T-helper 2 cell (primary cell): ENCODE results near the gene RNF112.
"Not testable (repeated sequence)": the region's sequence is repeated elsewhere in the genome, so short reads cannot be mapped to it uniquely, and the experiment has no call there.

Experiments
- DNase-seq, 5 experiments: peaks; one replicate each; pipeline versions ENCODE4 v3.0.0 to v3.0.0-alpha.2; 2012 to 2022

The RNF112 gene

DNA sequence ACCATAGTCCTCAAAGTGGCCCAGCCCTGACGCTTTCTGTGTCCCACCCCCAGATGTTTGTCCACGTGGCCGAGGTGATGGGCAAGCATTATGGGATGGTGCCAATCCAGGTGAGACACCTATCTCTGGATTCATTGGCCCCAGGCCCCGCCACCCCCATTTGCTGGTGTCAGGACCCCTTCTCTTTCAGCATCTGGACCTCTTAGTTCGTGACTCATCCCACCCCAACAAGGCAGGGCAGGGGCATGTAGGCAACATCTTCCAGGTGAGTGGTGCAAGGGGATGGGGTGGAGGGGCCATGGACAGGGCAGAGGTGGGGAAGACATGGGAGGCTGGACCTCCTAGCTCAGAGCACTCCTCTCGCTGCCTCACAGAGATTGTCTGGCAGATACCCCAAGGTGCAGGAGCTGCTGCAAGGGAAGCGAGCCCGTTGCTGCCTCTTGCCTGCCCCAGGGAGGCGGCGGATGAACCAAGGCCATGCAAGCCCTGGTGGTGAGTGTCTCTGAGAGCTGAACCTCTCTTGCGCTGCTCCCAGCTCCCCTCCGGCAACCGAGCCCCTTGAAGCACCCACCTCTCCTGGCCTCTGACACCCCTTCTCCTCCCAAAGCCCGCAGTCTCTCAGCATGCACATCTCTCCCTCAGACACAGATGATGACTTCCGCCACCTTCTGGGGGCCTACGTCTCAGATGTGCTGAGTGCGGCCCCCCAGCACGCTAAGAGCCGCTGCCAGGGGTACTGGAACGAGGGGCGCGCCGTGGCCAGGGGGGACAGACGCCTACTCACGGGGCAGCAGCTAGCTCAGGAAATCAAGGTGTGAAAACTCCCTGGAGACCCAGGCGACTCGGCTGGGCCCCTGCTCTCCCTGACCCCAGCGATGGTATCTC is 3.6 kb downstream of the RNF112 start:
- no peak for DNase-seq

DNA sequence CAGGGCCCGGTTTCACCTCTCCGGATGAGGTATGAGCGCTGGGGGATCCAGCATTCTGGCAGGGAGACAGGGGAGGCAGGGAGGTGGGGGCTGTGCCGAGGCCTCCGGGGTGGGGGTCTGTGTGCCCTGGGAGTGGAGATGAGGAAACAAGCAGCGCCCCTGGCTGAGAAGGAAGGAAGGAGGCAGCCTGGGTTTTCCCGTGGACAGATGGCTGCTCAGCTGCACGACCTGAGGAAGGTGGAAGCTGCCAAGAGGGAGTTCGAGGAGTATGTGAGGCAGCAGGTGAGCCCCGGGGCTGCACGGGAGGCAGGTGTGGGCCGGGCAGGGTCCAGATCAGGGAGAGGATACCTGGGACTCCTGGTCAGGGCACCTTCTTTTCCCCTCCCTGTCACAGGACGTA is 4.3 kb downstream of the RNF112 start:
- DNase-seq, result no peak

DNA sequence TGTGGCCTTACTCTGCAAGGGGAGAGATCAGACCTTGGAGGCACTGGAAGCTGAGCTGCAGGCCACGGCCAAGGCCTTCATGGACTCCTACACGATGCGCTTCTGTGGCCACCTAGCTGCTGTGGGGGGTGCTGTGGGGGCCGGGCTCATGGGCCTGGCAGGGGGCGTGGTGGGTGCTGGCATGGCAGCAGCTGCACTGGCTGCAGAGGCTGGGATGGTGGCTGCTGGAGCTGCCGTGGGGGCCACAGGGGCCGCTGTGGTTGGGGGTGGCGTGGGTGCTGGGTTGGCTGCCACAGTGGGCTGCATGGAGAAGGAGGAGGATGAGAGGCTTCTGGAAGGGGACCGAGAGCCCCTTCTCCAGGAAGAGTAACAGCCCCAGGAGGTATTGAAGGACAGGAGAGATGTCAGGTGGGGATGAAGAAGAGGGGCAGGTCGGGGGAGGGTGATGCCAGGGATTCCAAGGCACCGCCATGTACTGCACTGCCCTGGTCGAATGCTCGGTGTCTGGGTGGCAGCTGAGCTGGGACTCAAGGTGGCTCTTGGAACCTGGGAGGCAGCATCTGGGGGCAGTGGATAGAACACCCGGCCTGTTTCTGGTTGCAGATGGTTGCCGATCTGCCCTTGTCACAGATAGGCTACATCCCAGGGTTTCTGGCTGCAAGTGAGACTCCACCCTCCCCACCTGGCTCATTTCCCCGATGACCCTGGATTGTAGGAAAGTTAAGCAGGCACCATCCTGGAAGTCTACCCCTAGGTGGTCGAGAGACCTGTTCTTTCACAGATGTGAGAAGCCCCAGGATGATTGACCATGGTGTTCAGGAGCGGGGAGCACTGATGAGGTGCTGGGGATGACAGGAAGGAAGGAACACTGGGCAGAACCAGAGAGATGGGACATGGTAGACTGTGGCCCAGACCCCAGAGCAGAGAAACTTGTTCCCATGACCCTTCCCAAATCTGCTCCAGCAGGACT is 5.1 kb downstream of the RNF112 start:
- DNase-seq, result no peak

DNA sequence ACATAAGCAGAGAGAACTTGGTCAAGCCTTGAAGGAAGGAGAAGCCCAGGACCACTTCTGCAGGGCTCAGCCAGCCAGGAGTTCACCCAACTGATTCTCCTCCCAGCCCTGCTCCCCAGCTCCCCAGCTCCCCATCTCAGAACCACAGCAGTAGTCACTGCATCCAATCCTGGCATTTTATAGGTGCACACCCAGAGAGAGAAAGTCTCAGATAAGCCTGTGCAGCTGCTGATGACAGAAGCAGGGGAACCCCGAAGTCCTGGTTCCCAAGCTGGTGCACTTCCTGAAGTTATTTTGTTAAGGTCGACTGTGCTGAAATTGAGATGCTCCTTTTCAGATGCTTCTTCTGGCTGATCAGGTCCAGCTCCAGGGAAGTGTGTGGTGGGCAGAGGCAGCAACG is 6.6 kb downstream of the RNF112 start:
- no peak for DNase-seq

DNA sequence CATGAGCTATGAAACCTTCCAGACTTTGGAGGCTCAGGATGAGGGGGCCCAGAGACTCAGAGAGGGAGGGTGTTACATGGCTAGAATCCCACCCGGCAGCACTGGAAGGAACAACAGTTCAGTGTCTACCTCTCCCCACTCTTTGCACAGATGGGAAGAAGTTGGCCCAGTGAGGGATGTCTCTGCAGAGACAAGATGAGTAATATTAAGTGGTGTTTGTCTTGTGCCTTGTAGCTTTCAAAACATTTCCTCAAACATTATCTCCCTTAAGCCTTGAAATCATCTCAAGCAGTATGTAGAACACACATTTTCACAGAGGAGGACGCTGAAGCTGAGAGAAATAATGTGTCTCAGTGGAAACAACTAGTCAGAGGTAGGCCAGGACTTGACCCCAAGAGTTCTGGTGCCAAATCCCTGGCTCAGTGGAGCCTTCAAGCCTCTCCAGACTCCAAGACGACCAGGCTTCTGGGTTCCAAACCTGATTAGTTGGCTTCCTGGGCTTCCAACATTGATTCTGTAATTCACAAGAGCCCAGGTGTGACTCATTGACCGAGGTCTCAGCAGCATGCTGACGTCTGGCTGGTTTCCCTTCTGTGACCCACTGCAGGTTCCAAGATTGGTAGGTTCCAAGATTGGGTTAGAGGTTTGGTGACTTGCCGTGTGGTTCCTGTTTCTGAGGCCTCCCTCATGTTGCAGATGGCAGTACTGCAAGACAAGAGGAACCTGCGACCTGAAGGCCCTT is 7.4 kb downstream of the RNF112 start:
- DNase-seq, result peak in 1 of 5 experiments; percentile 12

DNA sequence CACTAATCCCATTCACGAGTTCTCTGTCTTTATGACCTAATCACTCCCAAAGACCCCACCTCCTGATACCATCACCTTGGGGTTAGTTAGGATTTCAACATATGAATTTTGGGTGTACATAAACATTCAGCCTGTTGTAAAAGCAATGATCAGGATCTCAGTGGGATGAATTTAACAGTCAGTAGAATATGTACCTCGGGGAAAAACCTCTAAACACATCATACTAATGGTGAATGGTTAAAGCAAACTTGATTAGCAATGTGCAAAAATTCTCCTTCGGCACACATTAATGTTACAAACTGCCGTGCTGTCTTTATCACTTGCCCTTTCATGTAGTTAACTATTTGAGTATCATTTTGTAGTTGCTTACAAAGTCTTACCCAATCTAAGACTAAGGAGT is 10.2 kb downstream of the RNF112 start:
- DNase-seq, result no peak

DNA sequence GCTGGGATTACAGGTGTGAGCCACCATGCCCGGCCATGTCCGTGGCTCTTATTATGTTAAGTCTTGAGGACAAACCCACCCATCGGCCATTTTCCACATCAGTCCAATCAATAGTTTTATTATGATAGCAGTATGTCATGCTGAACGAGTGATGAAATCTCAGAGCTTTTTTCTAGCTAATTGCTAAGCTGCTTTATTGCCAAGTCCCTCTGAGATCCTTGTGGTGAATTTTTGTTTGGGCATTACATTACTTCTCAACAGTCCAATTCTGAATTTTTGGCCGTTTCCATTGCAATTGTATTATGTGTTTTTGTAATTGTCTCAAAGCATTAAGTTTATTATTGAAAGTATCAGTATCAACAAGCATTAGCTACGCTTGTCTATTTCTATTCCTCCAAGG is 10.9 kb downstream of the RNF112 start:
- DNase-seq, result no peak

DNA sequence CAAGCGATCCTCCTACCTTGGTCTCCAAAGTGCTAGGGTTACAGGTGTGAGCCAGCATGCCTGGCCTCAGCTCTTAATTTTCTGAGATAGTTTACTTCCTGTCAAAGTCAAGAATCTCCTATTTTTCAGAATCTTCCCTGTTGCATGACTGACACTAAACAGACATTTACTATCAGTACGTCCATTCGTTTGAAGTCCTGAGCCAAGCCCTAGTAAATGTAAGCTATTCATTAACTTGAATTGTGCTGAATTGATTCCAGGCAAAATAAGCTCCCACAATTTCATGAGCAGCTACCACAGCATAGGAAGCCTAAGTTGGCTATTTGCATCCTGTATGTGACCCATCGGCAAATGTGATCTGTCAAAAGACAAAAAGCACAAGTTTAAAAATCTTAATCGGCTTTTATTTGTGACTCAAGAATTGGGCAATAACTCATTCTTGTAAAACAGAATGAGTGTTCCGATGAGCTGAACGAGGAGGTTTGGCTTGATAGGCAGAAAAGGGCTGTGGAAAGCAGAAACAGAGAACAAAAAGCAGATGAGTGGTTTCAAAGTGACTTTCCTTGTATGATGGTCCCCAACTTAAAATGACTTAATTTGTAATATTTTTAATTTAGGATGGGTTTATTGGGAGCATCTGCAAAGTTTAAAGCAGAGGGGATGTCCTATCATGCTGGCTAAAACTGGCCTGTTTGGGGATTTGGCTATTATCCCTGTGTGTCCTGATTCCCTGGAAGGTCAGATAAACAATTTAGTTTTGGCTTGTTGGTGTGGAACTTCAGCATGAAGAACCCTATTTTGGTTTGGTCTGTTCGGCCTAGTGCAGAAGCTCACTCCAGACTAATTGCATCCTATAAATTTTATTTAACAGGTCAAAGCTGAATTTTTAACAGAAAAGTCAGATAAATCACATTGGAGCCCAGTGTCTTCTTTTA is 14.2 kb downstream of the RNF112 start:
- DNase-seq, result no peak

DNA sequence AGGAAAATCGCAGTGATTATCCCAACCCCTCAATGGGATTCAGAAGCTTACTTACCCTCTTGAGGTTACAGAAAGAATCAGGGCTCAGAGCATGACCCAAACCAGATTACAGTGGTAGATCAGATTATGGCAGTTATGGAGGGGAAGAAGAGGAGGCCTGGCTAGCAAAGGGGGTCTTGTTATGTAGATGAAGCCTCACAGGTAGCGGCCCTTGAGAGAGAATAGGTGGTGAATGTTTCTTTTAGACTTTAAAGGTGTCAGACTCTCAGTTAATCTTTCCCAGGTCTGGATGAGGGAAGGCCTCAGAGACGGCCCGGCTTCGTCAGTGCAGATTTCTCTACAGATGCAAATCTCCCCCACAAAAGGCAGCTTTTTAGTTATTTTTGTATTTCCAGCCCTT is 15.6 kb downstream of the RNF112 start:
- no peak for DNase-seq

DNA sequence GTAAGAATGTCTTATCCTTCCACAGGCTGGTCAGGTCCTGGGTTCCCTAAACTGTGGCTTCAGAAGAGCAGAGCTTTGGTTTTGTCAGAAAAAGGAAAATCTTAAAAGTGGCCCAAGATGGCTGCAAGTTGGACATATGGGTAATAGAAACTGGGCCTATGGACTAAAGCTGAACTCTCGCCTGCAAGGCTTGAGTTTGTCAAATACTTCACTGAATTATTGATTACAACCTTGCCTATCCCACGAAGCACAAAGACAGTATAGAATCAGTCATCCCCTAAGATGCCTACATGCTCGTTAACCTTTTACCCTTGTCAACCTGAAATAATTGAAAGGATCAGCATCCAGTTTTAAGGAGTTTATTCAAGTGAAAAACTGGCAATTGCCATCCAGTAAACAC is 20.7 kb downstream of the RNF112 start:
- no peak for DNase-seq

DNA sequence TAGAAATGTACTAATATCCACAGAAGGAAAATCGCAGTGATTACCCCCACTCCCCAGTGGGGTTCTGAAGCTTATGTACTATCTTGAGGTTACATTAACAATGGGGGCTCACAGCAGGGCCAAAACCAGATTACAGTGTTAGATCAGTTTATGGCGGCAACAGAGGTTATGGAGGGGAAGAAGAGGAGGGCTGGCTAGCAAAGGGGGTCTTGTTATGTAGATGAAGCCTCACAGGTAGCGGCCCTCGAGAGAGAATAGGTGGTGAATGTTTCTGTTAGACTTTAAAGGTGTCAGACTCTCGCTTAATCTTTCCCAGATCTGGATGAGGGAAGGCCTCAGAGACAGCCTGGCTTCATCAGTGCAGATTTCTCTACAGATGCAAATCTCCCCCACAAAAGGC is 22.2 kb downstream of the RNF112 start:
- no peak for DNase-seq

DNA sequence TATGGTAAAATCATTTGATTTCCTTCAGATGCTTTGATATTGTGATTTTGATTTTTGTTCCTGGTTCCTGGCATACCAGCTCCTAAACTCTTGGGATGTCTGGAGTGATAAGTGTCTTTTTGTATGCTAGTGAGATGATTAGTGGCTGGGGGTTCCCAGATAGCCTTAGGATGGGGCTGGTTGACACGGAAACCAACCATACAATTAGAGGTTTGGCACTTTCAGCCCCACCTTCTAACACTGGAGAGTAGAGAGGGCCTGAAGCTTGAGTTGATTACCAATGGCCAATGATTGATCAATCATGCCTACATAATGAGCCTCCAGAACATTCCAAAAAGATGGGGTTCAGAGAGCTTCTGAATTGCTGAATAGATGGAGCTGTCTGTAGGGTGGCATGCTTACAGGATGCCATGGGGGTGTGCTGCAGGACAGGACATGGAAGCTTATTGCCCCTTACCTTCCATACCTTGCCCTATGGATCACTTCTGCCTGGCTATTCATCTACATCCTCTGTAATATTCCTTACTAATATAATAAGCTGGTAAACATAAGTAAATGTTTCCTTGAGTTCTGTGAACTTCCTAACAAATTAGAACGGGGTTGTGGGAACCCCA is 22.8 kb downstream of the RNF112 start:
- DNase-seq, result no peak

DNA sequence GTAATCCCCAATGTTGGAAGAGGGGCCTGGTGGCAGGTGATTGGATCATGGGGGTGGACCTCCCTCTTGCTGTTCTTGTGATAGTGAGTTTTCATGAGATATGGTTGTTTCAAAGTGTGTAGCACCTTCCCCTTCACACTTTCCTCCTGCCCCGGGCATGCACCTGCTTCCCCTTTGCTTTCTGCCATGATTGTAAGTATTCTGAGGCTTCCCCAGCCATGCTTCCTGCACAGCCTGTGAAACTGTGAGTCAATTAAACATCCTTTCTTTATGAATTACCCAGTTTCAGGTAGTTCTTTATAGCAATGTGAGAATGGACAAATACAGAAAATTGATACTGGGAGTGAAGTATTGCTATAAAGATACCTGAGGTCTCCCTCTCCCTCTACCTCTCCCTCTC is 29.4 kb downstream of the RNF112 start:
- no peak for DNase-seq

DNA sequence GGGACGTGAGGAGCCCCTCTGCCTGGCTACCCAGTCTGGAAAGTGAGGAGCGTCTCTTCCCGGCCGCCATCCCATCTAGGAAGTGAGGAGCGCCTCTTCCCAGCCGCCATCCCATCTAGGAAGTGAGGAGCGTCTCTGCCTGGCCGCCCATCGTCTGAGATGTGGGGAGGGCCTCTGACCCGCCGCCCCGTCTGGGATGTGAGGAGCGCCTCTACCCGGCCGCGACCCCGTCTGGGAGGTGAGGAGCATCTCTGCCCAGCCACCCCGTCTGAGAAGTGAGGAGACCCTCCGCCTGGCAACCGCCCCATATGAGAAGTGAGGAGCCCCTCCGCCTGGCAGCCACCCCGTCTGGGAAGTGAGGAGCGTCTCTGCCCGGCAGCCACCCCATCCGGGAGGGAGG is 30.3 kb downstream of the RNF112 start:
- not testable (repeated sequence) for DNase-seq

DNA sequence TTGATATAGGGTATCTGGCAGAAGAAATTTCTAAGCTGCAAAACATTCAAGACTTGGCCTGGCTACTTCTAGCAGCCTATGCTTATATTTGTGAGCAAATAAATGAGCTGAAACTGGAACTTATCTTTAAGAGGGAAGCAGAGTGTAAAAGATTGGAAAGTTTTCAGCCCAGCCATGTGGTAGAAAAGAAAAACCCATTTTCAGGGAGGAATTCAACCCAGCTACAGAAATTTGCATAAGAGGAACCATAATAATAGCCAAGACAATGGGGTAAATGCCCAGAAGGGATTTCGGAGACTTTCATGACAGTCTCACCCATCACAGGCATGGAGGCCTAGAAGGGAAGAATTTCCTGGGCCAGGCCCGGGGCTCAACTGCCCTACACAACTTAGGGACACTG is 31.7 kb downstream of the RNF112 start:
- DNase-seq, result no peak

DNA sequence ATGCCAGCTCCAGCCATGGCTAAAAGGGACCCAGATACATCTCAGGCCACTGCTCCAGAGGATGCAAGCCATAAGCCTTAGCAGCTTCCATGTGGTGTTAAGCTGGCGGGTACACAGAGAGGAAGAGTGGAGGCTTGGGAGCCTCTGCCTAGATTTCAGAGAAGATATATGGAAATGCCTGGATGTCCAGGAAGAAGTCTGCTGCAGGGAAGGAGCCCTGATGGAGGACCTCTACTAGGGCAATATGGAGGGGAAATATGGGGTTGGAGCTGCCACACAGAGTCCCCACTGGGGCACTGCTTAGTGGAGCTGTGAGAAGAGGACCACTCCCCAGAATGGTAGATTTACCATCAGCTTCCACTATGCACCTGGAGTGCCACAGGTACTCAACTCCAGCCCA is 32.1 kb downstream of the RNF112 start:
- no peak for DNase-seq

DNA sequence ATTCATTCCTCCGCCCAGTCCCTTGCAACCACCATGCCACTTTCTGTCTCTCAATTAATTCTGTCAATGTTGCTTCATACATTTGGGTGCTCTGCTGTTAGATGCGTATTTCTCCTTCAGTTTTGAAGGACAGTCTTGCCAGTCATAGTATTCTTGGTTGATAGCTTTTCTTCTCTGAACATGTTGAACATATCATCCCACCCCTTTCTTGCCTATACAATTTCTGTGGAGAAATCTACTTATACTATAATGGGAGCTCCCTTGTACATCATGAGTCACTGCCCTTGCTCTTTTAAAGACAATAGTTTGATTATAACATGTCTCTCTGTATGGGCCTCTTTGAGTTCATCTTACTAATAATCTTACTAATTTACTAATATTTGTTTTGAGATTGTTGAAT is 34.1 kb downstream of the RNF112 start:
- DNase-seq, result no peak

DNA sequence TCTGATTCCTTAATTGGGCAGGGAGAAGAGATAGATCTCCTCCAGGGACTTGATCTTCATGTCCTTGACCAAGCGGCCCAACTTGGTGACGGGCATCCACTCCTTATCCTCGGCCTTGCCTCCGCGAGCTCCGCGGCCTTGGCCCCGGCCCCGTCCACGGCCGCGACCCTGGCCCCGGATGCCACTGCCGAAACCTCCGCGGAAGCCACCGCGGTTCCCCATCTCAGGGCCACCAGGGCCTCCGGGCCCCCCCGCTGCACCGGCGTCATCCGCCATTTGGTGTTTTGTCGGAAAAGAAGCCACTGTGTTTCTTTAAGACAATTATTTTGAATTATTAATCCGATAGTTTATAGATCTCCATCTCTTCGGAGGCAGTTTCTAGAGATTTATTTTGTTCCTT is 35.5 kb downstream of the RNF112 start:
- not testable (repeated sequence) for DNase-seq

DNA sequence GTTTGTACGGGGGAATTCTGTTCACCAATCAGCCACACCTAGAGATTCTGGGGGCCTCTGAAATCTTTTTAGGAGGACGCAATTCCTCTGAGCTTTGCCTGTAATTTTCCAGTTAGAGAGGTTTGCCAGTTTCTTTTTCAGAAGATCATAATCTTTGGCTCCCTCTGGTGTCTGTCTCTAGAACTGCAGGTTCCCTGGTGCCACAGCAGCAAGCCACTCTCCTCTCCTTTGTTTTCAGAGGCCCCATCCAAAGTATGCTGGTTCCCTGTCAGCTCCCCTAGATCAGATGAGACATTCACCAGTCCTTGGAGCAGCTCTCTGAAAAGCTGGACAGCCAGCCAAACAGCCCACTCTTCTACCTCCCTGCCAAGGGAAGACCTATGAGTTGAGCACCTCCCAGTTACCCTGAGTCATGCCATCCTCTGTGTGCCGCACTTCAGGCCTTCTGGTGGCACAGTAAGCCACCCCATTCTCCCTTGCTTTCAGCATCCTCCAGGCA is 36.1 kb downstream of the RNF112 start:
- peak in 4 of 5 experiments; percentile 41 to 59 (median 46) for DNase-seq

DNA sequence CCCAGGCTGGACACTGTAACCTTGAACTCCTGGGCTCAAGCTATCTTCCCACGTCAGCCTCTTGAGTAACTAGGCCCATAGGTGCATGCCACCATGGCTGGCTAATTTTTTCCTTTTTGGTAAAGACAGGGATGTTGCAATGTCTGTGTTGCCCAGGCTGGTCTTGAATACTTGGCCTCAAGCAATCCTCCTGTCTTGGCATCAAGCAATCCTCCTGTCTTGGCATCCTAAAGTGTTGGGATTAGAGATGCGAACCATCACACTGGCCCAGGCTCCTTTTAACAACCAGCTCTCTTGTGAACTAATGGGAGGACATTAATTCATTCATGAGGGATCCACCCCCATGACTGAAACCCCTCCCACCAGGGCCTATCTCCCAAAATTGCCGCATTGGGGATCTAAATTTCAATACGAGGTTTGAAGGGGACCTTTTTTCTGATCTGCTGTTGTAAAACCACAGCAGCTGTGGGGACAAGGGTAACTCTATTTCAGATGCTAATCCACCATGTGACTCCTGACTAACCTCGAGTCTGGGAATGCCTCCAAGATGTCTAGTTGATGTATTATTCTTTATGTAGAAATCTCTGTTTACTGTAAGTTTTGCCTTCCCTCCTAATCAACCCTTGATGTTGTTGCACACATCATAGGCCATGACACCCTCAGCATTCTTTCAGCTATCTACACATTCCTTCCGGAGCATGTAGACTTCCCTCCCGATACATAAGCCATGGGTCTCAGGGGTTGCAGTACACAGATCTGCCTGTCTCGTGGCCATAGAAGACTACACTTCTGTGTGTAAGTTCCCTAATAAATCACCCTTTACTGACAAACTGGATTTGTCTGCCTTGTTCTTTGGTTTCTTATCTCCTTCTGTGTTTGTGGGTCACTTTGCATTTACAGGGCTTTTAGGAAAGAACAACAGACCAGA is 37.6 kb downstream of the RNF112 start:
- no peak for DNase-seq
